ENCODE data around the gene CMC2.

CMC2 gene

DNA sequence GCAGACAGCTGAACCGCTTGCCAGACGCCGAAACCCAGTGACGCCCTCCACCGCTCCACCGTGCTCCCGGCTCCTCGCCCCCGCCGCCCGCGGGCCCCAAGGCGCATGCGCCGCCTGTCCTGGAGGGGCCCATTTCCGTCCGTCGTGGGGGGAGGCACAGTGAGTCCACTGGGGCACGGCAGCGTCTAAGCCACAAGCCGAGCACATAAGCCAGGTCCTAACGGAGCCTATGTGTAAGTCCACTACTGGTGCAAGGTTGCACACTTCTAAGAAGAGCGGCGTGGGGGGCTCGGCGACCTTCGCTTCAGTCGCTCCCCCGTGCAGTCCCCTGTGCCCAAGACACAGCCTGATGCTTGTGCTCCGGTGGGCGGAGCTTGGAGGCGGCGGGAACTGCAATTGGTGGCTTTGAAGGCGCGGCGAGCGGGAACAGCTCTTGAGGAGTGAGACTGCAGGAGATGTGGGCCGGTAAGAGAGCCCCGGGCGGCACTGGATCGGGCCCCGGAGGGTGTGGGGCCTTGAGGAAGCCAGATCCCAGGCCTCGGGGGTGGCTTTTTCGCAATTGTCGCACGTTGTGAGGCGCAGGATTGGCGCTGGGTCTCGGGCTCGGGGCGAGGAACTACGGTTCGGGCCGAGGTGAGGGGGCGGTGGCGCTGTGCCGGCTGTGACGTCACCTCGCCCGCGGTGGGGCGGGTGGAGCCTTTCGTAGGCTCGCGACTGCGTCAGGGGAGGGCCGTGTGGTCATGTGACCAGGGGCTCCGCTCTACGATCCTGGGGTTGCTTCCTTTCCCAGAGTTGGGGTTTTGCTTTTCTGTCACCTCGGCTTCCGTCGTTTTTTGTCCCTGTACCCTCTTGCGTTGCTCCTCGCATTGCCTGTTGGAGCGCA lies at the start of gene CMC2, which contains the start of gene CENPN:
Gene CMC2 (minus strand): TSS at position 73 of the 883 bp plus-strand sequence. CDS start 9,491 bp downstream, outside the sequence.
Gene CENPN (plus strand): TSS at position 402 of the 883 bp plus-strand sequence. CDS start 4,726 bp downstream, outside the sequence.
- peak; percentile 94 for DNase-seq (ENCODE audit: low read depth)

DNA sequence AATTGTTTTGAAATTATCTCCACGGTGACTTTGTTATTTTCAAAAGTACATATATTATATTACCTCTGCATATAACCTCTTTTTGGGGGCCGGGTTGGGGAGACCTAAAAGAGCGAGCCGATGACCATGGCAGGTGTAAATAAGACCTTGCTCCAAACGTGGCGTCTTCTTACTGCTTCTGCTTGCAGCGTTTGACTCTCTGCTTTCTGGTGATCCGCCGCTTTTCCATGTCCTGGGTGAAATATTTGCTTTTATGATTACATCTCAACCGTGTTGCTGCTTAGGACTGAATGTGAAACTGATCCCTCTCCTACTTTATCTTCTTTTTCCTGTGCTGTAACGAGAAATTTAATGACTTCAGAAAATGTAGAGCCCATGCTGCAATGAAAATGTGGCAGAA lies 47.1 kb upstream of the CMC2 start:
- DNase-seq (ENCODE audit: low read depth), result no peak

DNA sequence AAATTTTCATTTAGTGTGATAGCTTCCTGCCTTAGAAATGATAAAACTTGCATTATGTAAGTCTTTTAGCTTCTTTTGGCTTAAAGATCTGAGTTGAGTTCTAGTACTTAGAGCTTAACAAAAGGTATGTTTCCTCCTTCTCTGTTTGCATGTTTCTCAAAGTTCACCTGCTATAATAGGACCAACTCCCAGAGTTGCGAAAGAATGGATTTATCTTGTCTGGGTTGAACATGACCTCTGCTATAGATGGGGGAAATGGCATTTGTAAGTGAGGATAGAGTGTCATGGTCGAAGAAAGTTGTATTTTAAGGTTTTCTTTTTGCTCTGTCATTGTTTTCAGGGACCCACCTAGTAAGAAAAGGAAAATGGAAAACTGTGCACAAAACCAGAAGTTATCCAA lies 36.1 kb upstream of the CMC2 start:
- no peak for DNase-seq (ENCODE audit: low read depth)

DNA sequence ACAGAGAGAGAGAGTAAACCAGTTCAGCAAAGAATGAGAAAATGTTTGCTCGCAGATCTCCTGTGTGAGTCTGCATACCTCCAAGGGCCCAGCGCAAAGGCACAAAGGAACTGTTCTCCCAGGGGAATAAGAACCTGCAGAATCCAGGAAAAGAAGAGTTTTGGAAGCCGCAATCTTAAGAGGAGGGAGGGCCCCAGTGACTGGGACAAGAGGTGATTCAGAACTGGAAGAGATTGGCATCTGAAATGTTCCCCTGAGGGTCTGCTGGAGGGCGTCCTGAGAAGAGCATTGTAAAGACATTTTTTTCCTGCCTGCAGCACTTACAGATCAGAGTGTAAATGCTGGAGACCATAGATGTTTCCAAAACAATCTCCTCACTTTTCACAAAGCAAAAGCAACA lies 35.0 kb upstream of the CMC2 start:
- no peak for DNase-seq (ENCODE audit: low read depth)

DNA sequence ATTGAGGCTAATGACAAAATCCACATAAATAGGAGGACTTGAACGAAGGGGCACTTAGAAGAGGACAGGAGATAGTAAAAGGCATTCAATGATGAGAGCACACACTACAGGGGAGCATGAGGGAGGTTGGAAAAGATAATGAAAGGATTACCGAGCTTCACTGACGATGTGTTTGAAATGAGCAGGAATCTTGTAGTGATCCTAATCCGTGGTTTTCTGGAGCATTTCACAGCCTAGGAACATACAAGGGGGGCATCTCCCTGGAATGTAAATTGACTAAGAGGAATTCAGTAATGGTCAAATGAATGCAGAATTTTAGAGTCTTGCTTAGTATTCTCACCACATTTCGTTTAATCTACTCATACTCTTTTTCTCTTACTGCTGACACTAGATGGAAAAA lies 34.2 kb upstream of the CMC2 start:
- no peak for DNase-seq (ENCODE audit: low read depth)

DNA sequence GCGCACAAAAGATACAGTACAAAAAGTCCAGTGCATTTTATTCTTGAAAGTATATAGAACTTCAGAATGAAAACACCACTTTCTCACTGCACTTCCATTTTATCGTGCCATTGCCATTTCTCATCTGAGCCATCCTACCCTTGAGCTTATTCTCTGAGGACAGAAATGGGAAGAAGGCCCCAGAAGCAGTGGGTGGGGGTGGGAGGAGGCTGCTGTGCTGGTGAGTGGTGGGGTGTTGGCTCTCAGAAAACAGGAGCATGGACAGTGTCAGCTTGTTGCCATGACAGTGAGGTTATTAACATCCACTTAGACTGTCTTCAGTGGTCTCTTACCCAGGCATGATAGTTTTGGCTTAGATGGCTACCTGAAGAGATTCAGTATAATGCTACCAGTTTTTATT lies 33.4 kb upstream of the CMC2 start:
- DNase-seq (ENCODE audit: low read depth), result no peak

DNA sequence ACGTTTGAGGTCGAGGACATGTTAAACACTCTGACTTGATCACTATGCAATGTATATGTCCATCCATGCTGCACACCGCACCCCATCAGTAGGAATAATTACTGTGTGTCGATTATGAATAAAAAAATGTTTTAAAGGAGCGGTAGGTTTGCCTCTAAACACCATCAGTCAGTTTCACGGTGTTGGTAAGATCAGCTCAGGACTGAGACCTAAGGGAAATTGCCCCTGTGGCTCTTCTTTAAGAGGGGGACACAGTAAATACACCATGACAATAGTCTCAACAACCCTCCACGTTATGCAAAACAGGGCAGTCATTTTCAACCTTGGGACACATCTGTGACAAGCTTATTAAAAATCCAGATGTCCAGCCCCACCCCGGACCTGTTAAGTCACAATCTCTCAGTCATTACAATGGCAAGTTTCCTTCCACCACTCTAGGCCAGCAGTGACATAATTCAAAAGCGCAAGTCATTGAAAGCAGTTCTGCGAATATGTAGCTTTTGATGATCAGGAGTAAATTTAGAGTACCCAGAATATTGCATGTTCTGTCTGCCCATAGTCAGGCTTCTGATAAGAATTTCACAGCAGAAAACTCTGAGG lies 30.2 kb upstream of the CMC2 start:
- DNase-seq (ENCODE audit: low read depth), result no peak

DNA sequence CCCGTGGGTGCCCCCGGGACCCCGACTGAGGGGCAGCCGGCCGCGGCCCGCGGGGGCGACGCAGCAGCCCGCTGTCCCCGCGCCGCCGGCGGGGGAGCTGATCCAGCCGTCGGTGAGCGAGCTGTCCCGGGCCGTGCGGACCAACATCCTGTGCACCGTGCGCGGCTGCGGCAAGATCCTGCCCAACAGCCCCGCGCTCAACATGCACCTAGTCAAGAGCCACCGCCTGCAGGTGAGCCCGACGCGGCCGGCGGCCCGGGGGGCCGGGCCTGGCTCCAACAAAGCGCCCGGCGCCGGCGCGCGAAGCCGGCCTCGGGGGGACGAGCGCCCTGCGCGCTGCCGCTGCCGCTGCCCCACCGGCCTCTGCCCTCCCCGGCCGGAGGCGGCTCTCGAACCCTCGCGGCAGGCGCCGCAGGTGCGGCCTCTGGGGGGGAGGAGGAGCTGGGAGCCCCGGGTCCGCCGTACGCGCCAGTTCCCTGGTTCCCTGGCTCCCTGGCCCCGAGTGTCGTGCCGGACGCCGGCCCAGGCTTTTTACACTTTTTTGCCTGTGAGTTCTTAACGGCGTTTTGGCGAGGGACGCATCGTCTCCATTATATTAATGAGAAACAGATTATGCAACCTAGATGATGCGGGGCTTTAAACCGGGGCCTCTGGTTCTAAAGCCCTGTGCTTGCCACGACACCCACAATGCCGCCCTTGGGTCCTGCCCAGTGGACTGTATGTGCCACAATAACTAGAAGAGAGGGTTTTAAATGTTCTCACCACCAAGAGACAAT lies 29.5 kb upstream of the CMC2 start:
- peak; percentile 17 for DNase-seq (ENCODE audit: low read depth)

DNA sequence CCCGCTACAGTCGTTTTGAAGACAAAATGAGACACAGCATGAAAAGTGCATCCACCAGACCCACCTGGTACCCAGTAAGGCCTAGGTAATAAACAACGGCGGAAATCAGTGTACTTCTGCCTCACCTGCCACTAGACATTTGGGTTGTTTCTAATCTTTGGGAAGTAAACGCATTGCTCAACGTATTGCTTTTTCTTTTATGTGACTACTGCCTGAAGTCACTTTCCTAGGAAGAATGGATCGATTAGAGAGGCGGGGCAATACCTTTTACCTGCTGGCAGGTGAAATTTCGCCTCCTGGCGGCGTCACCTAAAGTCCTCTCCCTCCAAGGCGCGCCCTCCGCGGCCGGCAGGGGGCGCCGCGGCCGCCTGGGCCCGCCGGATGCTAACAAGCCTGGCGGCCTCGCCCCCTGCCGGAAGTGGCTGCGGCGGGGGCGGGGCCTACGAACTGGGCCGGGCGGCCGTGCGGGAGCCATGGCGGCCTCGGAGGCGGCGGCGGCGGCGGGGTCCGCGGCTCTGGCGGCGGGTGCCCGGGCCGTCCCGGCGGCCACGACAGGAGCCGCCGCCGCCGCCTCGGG lies 28.8 kb upstream of the CMC2 start, which contains the start of gene ATMIN:
Gene ATMIN (plus strand): TSS at position 445 of the 577 bp plus-strand sequence. CDS start 29 bp downstream, at position 474.
- peak; percentile 73 for DNase-seq (ENCODE audit: low read depth)

DNA sequence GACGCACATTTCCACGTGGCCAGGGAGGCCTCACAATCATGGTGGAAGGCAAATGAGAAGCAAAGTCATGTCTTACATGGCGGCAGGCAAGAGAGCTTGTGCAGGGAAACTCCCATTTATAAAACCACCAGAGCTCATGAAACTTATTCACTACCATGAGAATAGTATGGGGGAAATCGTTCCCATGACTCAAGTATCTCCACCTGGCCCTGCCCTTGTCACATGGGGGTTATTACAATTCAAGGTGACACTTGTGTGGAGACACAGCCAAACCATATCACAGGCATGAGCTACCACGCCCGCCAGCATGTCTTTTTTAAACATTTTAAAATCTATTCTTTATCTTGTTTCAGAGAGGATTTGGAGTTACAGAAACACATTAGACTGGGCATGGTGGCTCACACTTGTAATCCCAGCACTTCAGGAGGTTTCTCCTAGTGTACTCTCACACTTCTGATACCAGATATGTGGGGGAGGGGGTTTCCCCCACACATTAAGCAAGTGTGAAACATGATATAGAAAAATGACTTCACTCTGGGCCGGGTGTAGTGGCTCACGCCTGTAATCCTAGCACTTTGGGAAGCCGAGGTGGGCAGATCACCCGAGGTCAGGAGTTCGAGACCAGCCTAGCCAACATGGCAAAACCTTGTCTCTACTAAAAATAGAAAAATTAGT lies 23.4 kb upstream of the CMC2 start:
- DNase-seq (ENCODE audit: low read depth), result no peak

DNA sequence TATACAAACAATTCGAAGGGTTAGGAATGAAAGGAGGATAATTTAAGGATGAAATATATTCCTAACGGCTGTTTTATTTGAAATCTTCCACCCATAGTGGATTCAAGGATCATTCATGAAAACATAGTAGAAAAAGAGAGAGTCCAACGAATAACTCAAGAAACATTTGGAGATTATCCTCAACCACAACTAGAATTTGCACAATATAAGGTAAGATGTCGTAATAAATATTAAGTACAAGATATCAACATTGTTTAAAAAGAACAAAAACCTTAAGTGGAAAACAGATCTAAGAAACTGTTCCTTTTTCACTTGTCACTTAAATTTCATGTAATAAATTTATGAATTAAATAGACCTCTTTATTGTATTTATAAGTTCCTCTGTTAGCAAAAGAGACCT lies 19.7 kb upstream of the CMC2 start:
- DNase-seq (ENCODE audit: low read depth), result no peak

DNA sequence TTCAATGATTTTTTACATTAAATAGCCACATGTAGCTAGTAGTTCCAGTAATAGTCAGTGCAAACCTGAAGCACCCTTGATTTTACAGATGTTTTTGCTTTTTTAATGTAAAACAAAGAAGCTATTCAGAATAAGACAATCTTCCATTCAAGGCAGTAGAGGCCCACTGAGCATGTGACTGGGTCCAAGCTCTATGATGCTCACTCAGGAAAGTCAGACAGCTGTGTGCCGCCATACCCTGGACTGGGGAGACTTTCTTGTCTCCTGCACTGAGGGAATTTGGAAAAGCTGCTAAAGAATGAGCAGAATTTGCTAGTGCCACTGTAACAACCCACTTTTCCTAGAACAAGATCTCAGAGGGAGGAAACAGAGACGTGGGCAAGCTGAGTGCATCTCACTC lies 11.8 kb upstream of the CMC2 start:
- no peak for DNase-seq (ENCODE audit: low read depth)

DNA sequence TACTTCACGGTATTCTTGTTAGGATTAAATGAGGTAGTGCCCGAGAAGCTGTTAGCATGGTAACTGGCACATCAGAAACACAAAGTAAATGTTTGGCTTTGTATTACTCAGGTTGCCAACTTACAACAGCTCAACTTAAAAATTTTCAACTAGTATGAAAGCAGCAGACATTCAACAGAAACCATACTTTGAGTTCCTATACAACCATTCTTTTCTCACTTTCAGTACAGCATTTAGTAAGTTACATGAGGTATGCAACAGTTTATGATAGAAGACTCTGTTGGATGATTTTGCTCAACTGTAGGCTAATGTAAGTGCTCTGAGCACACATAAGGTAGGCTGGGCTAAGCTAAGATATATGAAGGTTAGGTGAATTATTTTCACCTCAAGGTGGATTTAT lies 8.0 kb upstream of the CMC2 start:
- DNase-seq (ENCODE audit: low read depth), result no peak

DNA sequence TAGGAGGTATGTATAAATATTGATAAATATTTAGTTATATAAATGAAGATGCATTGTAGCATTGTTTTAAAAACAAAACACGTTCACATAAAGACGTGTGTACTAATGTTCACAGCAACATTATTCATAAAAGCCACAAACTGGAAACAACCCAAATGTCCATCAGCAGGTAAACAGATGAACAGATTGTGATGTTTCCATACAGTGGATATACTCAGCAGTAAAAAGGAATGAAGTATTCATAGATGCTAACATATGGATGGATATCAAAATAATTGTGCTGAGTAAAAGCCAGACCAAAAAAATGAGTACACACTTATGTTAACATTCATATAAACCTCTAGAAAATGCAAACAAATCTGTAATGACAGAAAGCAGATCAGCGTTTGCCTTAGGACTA lies 6.3 kb upstream of the CMC2 start:
- no peak for DNase-seq (ENCODE audit: low read depth)

DNA sequence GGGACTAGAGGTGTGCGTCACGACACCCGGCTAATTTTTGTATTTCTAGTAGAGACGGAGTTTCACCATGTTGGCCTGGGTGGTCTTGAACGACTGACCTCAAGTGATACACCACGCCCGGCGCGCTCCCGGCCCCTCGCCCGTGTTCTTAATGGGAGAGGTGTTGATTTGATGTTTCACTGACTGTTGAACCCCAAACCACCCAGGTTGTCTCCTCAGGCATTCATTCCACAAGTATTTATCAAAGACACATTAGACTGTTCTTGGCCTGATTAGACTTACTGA lies 1.8 kb upstream of the CMC2 start:
- DNase-seq (ENCODE audit: low read depth), result no peak

DNA sequence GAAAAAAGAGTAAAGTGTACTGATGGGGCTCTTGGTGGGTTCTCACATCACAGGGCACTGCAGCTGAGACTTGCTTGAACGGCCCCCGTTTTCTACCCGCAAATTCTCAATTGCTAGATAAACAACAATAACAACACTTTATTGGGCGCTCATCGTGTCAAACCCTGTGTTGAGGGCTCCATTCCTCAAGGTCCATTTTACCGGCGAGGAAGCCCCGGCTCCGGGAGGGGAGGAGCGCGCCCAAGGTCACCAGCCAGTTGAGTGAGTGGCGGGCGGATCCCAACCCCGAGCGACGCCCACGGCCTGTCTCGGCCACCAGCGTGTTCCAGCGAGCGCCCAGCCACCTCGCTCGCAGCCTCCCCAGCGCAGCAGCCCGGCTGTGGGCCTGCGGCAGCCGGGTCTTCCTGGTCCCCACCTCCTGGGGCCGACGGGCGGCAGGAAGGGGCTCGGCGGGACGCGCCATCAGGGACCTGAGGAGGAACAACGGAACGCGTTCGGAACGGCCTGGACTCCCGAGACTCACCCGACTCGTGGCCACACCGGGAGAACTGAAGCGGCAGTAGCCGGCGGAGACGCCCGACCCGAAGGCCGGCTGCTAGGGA lies 373 bp downstream of the CMC2 start:
- peak; percentile 38 for DNase-seq (ENCODE audit: low read depth)

DNA sequence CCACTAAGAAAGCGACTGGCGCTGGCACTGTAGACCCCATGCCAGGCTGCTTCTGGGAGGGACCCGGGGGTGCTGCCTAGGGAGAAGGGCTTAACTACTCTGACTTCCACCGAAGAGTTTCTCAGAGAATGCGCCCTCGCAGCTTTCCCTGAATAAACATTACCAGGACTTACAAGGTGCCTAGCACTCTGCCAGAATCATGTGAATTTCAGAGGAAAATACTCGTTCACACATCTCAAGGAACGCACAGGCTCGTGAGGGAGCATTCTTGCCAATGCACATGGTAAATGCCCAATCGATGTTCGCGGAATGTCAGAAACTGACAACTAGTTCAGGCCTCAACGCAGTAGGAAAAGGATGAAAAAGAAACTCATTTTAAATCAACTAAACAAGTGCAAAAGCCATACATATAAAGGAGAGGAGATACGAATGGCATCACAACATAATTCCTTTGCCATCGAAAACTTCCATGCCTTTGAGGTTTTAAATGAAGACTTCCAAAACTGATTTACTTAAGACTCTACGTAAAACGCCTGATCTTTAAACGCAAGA lies 999 bp downstream of the CMC2 start:
- DNase-seq (ENCODE audit: low read depth), result no peak

DNA sequence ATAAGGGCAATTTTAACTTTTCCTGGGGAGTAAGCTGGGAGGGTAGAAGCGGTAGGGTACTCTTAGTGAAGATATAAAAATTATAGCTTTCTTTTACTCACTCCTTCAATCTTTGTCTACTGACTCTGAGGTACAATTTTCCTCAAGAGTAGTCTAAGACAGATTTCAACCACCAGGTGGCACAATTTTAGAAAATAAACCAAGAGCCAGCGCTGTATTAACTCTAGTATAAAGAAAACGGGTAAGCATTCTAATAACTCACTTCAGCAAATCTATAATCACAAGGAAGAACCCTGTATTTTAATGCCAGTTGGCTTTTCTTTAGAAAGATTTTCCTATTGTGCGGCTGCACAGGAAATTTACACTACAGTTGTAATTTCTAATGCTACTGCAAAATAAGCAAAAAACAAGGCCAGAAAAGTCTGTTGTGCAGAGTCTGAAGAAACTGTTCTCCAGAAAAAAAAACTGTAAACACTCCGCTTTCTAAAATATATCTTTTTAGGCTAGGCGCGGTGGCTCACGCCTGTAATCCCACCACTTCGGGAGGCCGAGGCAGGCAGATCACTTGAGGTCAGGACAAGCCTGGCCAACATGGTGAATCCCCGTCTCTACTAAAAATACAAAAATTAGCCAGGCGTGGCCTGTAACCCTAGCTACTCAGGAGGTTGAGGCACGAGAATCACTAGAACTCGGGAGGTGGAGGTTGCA lies 1.9 kb downstream of the CMC2 start:
- no peak for DNase-seq (ENCODE audit: low read depth)

DNA sequence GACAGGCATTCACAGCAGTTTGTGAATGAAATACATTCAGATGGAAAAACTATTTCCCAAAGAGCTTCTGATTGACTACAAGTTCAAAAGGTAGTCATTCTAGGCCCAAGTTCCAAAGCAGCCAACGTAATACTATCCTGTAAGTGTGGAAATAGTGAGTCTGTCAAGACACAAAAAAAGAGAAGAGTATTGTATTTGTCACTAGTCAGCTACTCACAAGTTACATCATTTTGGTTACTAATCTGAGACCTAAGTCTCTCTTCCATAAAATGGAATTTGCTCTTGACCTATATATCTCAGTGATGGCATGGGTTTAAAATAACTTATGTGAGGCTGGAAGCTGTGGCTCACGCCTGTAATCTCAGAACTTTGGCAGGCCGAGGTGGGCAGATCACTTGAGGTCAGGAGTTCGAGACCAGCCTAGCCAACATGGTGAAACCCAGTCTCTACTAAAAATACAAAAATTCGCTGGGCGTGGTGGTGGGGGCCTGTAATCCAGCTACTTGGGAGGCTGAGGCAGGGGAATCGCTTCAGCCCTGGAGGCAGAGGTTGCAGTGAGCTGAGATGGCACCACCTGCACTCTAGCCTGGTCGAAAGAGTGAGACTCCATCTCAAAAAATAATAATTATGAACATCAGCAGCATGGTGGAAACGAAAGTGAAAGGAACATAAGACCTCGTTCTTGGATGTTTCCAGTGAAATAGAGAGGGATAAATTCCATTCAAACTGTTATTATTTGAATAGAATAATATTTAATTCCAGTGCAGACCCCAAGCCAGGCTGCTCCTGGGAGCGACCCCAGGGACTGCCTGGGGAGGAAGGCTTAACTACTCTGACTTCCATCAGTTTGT lies 2.9 kb downstream of the CMC2 start:
- no peak for DNase-seq (ENCODE audit: low read depth)

DNA sequence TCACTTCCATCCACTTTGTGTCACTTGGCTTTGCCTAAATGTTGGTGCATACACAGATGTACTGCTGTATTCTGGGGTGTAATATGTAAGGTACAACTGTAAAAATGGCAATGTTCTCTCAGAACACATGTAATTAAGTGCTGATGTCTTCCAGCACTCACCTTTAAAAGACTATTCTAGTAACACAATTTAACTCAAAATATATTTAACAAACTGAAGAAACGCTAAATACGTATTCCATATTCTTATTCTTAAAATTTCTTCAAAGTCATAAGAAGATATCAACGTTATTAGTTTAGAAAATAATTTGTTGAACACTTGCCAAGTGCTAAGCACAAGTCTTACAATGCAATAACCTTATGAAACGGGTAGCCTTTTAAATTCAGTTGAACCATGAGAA lies 3.6 kb downstream of the CMC2 start:
- no peak for DNase-seq (ENCODE audit: low read depth)

All from stimulated activated CD8-positive, alpha-beta memory T cell treated with anti-CD3 and anti-CD28 coated beads, Interleukin-7, amount 100 ng/mL, for 24 hours (primary cell).